ENCODE measurements around the gene PPP2R3A.
"Not testable (repeated sequence)": the region's sequence is repeated elsewhere in the genome, so short reads cannot be mapped to it uniquely, and the experiment has no call there.

Gene PPP2R3A

DNA sequence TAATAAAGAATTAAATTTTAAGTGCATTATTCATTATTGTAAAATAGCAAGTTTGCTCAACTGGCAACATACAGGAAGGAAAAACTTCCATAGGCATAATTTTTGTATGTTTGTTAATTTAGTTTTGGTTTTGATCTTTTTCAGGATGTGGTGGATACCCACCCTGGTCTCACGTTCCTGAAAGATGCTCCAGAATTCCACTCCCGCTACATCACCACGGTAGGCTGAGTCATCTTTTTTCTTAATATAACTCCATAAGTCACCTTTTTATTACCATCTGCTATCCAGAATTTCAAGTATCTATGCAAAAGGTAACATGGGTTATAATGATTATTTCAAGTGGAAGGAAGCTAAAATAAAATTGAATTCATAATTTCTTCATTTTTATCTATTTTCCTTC is 104.8 kb downstream of the PPP2R3A start:
- DNase-seq = peak; percentile 87
- in situ Hi-C loops (cut with HindIII; ENCODE audit: low pct_ligation_motif_present, low pct_unique_long_range_greater_than_20kb, low sequenced_read_pairs) = no loop called here

DNA sequence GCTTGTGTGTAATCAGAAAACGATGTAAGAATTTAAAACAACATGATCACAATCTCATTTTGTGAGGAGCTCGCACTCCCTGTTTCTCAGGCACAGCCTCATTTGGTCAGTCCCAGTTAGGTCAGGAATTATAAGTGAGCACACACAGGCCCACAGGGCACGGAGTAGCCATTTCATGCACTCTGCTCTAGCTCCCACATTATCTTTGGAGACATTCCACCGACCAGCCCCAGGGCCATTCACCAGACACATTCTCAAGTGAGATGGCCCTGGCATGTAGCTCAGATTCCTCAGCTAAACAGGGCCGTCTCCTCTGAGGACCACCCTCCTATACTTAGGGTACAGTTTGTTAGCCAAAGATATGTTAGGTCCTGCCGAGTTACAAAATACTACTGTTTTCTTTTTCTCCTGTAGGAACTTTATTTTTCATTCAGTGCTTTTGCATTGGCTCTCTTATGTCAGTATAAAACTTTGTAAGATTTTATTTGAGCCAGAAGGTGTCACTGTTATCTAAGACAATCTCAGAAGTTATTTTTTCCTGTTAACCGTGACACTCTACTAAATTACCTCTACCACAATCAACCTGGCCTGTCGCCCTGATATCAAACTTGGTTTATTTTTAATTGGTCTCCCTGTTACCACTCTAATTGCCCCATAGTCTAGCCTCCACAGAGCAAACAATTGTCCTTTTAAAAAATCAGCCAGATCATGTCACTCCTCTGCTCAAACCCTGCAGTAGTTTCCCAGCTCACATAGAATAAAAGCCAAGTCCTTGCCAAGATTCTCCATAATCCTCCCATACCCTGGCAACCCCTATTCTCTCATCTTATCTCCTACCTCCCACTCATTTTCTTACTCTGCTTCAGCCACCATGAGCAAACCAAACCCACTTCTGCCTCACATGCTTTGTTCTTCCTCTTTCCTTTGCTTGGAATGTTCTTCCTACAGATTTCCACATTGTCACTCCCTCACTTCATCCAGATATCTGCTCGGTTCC is 105.7 kb downstream of the PPP2R3A start:
- DNase-seq = peak; percentile 51

DNA sequence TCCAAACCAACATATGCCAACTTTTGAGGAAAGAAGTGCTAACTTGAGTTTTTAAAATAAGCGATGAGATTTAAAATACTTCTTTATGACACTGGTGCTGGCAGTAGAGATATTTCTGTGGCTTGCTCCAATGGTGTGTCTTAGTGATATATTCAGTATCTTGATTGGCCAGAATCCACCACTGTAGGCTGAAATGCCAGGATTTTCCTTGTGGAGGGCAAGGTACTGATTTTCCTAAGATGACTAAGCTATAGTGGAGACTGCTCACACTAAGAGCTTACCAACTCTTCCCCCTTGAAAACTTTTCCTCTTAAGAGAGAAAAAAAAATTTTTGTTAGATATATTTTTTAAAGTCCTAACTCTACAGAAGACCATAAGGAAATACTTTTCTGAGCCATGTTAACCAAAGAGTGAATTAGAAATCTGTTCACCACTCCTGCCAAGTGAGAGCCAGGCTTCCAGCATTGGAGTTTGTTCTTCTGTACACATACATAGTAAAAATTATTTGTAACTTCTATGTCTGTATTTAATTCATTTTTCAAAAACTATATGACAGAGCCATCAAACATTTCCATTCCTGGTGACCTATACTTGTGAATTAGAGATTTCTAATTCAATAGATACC is 109.1 kb downstream of the PPP2R3A start:
- in situ Hi-C loops (cut with HindIII; ENCODE audit: low pct_ligation_motif_present, low pct_unique_long_range_greater_than_20kb, low sequenced_read_pairs) = no loop called here

More for the DNA sequence above, 105.7 kb downstream of the PPP2R3A start:
- in situ Hi-C loops (cut with HindIII; ENCODE audit: low pct_ligation_motif_present, low pct_unique_long_range_greater_than_20kb, low sequenced_read_pairs) = no loop called here

DNA sequence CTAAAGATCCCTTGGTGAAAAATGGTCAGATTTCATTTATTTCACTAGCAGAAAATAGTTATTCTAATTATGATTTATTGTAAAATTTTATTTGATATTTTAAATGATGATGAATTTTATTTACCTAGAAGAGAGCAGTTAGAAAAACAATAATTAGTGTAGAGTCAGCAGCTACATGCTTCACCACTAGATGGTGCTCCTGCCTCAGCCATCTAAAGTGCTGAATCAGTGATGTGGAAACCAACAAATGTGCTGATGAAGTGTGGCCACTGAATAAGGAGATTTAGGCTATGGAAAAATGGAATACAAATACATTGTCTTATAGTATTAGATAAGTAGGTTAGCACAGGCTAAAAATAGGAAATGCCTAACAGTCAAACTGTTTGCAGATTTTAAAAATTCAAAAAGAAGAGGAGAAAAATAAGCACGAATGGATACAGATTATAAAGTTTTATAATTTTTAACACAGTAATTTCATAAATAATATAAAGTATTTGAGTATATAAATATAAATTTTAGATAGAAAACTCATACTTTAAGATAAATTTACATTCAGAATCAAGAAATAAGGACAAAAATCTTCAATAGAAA is 109.8 kb downstream of the PPP2R3A start:
- DNase-seq = peak; percentile 68
- in situ Hi-C loops (cut with HindIII; ENCODE audit: low pct_ligation_motif_present, low pct_unique_long_range_greater_than_20kb, low sequenced_read_pairs) = no loop called here

More for the DNA sequence above, 109.1 kb downstream of the PPP2R3A start:
- peak; percentile 35 for DNase-seq

DNA sequence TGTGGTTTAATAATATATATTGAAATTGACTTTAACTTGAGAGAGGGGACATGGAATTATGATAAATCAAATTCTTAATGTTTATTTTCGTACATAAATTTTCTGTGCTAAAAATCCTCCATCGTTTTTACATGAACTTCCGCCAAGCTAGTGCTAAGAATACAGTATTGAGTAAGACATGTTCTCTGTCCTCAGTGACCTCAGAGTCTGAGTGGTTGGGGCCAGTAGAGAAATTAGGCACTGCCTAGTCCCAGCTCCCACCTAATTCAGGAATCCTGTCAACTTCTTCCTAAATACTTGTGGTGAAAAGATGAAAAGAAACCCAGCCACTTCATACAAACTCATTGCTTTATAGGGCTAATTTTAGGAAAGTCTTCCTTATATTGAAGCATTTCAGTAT is 110.3 kb downstream of the PPP2R3A start:
- DNase-seq = no peak
- in situ Hi-C loops (cut with HindIII; ENCODE audit: low pct_ligation_motif_present, low pct_unique_long_range_greater_than_20kb, low sequenced_read_pairs) = no loop called here

DNA sequence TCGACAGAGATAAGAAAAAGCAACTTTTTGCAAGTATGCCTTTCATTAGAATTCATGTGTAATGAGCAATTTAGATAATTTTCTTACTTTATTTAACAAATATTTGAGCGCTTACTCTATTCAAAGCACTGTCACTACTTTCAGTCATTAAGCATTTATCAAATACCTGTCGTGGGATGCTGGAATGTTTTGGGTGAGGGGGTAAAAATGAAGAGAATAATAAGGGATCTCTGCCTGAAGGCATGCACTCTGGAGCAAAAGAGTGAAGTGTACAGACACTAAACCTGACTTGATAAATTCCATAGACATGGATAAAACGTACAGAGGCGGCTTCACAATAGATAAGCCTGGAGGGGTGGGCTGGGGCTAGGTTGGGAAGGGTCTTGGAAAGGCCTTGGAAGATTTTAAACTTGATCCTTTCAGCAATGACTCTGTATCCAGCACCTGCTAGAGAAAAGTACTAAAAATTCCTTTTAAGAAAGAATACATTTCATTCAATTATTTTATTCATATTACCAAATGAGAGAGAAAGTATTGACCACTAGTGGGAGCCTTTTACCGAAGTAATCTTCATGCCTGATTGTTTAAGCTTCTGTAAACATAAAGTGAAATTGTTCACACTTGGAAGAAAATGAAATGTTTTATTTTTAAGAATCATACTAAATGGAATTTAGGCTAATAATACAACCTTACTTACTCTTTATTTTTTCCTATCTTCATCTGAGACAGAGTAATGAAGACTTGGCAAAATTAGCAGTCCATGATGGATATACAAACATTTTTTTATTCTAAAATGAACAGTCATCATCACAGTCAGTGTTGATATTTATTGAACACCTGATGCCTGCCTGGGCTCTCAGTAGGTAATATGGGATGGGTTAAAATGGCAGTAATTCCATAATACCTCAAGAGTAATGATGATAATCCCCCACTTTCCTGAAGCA is 113.2 kb downstream of the PPP2R3A start:
- peak; percentile 42 for DNase-seq
- in situ Hi-C loops (cut with HindIII; ENCODE audit: low pct_ligation_motif_present, low pct_unique_long_range_greater_than_20kb, low sequenced_read_pairs) = no loop called here

DNA sequence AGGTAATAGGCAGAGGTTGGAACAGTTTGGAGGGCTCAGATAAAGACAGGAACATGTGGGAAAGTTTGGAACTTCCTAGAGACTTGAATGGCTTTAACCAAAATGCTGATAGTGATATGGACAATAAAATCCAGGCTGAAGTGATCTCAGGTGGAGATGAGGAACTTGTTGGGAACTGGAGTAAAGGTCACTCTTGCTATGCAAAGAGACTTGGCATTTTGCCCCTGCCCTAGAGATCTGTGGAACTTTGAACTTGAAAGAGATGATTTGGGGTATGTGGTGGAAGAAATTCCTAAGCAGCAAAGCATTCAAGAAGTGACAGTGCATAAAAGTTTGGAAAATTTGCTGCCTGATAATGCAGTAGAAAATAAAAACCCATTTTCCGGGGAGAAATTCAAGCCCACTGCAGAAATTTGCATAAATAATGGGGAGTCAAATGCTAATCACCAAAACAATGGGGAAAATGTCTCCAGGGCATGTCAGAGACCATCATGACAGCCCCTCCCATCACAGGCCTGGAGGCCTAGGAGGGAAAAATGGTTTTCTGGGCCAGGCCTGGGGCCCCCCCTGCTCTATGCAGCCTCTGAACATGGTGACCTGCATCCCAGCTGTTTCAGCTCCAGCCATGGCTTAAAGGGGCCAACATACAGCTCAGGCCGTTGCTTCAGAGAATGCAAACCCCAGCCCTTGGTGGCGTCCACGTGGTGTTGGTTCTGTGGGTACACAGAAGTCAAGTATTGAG is 118.3 kb downstream of the PPP2R3A start:
- in situ Hi-C loops (cut with HindIII; ENCODE audit: low pct_ligation_motif_present, low pct_unique_long_range_greater_than_20kb, low sequenced_read_pairs); DNase-seq: not testable (repeated sequence)

DNA sequence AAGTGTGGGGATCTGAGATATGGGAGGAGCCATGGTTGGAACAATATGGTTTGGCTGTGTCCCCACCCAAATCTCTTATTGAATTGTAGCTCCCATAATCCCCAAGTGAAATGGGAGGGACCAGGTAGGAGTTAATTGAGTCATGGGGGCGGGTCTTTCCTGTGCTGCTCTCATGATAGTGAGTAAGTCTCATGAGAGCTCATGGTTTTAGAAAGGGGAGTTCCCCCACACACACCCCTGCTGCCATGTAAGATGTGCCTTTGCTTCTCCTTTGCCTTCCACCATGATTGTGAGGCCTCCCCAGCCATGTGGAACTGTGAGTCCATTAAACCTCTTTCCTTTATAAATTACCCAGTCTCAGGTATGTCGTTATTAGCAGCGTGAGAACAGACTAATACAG is 119.5 kb downstream of the PPP2R3A start:
- DNase-seq; in situ Hi-C loops (cut with HindIII; ENCODE audit: low pct_ligation_motif_present, low pct_unique_long_range_greater_than_20kb, low sequenced_read_pairs): not testable (repeated sequence)

DNA sequence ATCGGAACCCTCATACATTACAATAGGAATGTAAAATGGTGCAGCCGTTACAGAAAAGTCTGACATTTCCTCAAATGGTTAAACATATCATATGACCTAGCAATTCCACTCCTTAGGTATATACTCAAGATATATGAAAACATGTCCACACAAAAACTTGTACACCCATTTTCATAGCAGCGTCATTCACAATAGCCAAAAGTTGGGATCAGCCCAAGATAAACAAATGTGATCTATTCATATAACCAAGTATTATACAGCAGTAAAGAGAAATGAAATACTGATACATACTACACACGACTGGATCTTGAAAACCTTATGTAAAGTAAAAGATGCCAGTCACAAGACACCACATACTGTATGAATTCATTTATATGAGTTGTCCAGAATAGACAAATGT is 128.2 kb downstream of the PPP2R3A start:
- no peak for DNase-seq
- in situ Hi-C loops (cut with HindIII; ENCODE audit: low pct_ligation_motif_present, low pct_unique_long_range_greater_than_20kb, low sequenced_read_pairs) = no loop called here

DNA sequence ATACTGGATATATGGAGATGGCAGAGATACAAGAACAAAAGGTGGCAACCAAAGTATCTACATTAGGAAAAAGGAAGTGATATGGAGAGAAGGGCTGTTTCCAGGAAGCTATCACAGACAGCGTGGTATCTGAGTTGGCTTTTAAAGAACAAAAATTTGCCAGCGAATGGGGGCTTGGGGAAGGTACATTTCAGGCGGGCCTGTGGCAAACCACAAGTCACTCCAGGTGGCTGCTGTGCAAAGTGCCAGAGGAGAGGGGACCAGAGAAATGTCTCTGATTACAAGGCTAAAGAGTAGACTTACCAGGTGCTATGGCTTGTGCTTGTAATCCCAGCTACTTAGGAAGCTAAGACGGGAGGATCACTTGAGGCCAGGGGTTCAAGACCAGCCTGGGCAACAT is 139.5 kb downstream of the PPP2R3A start:
- DNase-seq = no peak
- in situ Hi-C loops (cut with HindIII; ENCODE audit: low pct_ligation_motif_present, low pct_unique_long_range_greater_than_20kb, low sequenced_read_pairs) = no loop called here

DNA sequence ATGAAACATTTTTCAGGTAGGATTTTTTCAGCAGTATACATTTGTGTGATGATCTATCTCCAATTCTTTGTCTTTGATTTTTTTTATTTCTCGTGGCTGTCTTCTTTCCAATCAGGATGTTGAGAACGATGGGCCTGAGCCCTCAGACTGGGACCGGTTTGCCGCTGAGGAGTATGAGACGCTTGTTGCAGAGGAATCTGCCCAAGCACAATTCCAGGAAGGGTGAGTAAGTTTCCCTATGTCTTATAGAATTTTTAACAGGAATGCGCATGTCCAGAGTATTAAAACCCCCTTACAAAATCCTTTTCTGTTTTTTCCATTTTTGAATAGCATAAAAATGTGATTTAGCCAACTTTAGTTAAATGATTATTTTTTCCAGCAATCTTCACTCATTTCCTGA is 140.6 kb downstream of the PPP2R3A start:
- in situ Hi-C loops (cut with HindIII; ENCODE audit: low pct_ligation_motif_present, low pct_unique_long_range_greater_than_20kb, low sequenced_read_pairs) = no loop called here
- DNase-seq = no peak

DNA sequence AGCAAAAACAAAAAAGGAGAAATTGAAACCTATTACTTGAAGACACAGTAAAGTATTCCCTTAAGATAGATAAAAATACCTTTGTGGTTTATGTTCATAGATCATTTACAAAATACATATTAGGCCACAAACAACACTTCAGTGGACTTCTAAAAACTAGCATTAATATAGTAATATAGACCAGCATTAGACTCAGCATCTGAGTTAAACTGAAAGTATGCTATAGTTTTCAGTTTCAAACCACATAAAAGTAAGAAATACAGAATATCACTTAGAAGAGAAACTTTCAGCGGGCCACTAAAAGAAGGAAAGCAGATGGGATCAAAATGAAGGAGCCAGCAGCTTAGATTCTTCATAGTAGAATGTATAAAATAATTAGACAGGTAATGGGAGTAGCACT is 144.0 kb downstream of the PPP2R3A start:
- in situ Hi-C loops (cut with HindIII; ENCODE audit: low pct_ligation_motif_present, low pct_unique_long_range_greater_than_20kb, low sequenced_read_pairs) = no loop called here
- DNase-seq = no peak

DNA sequence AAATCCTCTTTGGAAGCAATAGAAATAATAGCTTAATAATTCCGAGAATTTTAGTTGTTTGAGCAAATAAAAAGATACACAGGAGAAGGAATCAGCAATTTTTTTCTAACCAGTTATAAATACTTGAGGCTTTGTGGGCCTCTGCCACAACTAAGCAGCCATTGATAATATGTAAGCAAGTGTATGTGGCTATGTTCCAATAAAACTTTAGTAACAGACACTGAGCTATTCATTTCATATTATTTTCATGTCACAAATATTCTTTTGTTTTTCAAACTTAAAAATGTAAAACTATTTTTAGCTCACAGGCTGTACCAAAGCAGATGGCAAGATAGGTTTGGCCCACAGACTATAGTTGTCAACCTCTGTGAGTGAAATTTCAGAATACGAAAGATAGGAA is 145.0 kb downstream of the PPP2R3A start:
- in situ Hi-C loops (cut with HindIII; ENCODE audit: low pct_ligation_motif_present, low pct_unique_long_range_greater_than_20kb, low sequenced_read_pairs) = no loop called here
- DNase-seq = no peak

DNA sequence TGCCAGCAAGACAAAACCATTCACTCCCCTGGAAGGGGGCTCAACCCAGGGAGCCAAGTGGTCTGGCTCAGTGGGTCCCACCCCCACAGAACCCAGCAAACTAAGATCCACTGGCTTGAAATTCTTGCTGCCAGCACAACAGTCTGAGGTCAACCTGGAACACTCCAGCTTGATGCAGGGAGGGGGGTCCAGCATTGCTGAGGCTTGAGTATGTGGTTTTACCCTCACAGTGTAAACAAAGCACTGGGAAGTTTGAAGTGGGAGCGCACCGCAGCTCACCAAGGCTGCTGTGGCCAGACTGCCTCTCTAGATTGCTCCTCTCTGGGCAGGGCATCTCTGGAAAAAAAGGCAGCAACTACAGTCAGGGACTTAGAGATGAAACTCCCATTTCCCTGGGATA is 148.9 kb downstream of the PPP2R3A start:
- no peak for DNase-seq
- in situ Hi-C loops (cut with HindIII; ENCODE audit: low pct_ligation_motif_present, low pct_unique_long_range_greater_than_20kb, low sequenced_read_pairs) = no loop called here

DNA sequence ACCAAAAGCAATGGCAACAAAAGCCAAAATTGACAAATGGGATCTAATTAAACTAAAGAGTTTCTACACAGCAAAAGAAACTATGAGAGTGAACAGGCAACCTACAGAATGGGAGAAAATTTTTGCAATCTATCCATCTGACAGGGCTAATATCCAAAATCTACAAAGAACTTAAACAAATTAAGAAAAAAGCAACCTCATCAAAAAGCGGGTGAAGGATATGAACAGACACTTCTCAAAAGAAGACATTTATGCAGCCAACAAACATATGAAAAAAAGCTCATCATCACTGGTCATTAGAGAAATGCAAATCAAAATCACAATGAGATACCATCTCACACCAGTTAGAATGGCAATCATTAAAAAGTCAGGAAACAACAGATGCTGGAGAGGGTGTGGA is 153.8 kb downstream of the PPP2R3A start:
- in situ Hi-C loops (cut with HindIII; ENCODE audit: low pct_ligation_motif_present, low pct_unique_long_range_greater_than_20kb, low sequenced_read_pairs); DNase-seq: not testable (repeated sequence)

DNA sequence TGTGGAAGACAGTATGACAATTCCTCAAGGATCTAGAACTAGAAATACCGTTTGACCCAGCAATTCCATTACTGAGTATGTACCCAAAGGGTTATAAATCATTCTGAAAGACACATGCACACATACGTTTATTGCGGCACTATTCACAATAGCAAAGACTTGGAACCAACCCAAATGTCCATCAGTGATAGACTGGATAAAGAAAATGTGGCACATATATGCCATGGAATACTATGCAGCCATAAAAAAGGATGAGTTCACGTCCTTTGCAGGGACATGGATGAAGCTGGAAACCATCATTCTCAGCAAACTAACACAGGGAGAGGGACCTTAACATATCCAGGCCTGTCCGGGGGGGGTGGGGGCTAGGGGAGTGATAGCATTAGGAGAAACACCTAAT is 154.3 kb downstream of the PPP2R3A start:
- in situ Hi-C loops (cut with HindIII; ENCODE audit: low pct_ligation_motif_present, low pct_unique_long_range_greater_than_20kb, low sequenced_read_pairs); DNase-seq: not testable (repeated sequence)

DNA sequence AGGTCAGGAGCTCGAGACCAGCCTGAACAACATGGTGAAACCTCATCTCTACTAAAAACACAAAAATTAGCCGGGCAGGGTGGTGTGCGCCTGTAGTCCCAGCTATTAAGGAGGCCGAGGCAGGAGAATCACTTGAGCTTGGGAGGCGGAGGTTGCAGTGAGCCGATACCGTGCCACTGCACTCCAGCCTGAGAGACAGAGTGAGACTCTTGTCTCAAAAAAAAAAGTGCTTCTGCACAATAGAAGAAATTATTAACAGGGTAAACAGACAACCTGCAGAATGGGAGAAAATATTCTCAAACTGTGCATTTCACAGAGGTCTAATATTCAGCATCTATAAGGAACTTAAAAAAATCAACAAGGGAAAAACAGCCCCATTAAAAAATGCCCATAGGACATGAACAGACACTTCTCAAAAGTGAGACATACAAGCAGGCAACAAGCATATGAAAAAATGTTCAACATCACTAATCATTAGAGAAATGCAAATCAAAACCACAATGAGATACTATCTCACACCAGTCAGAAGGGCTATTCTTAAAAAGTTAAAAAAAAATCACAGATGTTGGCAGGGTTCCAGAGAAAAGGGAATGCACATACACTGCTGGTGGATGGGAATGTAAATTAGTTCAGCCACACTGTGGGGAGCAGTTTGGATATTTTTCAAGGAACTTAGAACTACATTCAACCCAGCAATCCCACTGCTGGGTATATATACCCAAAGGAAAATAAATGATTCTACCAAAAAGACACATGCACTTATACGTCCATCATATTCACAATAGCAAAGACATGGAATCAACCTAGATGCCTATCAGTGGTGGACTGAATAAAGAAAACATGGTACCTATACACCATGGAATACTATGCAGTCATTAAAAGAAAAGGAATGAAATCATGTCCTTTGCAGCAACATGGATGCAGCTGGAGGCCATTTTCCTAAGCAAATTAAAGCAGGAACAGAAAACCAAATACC is 155.1 kb downstream of the PPP2R3A start:
- in situ Hi-C loops (cut with HindIII; ENCODE audit: low pct_ligation_motif_present, low pct_unique_long_range_greater_than_20kb, low sequenced_read_pairs) = no loop called here

More for the DNA sequence above, 155.1 kb downstream of the PPP2R3A start:
- no peak for DNase-seq
